Measurements from ENCODE around the gene OR8G1.
A peak's percentile ranks its signal among the peaks of the same experiment; 100 is the strongest.

The OR8G1 gene, protein sequence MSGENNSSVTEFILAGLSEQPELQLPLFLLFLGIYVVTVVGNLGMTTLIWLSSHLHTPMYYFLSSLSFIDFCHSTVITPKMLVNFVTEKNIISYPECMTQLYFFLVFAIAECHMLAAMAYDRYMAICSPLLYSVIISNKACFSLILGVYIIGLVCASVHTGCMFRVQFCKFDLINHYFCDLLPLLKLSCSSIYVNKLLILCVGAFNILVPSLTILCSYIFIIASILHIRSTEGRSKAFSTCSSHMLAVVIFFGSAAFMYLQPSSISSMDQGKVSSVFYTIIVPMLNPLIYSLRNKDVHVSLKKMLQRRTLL

DNA sequence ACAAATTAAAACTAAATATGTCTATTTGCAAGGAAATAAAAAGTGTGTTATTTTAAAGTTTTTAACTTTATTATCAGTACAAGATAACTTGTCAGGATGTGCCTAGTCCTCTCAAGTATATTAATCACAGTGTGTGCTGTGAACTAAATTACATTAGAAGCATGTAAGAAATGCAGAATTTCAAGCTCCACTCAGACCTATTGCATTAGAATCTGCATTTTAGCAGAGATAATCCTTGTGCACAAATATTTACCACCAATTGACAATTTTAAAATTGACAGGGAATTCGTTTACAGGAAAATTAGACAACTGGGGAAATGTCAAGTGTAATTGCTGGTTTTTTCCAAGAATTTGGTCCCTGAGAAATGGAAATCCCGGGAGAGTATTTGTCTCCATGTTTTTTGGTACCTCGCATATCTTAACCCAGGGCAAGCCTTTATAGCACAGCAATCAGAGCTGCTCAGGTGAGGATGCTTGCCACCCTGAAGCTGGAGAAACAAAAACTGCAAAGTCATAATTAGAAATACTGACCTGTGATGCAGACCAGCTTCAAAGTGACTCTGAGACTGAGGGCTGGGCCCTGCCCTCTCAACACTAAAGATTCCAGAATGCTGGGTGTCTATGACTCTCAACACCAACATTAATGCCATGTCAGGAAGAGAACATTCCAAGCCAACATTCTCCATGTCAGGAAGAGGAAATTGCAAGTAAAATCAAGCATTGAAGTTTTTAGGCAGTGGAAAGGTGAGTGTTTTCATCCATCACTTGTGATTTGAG is at the start of gene OR8G1:
Gene OR8G1, plus strand, starts transcription at position 475 of the 777 bp plus-strand sequence. CDS start 8,581 bp downstream, outside the sequence.
- DNase-seq (ENCODE audit: low spot score) = no peak

DNA sequence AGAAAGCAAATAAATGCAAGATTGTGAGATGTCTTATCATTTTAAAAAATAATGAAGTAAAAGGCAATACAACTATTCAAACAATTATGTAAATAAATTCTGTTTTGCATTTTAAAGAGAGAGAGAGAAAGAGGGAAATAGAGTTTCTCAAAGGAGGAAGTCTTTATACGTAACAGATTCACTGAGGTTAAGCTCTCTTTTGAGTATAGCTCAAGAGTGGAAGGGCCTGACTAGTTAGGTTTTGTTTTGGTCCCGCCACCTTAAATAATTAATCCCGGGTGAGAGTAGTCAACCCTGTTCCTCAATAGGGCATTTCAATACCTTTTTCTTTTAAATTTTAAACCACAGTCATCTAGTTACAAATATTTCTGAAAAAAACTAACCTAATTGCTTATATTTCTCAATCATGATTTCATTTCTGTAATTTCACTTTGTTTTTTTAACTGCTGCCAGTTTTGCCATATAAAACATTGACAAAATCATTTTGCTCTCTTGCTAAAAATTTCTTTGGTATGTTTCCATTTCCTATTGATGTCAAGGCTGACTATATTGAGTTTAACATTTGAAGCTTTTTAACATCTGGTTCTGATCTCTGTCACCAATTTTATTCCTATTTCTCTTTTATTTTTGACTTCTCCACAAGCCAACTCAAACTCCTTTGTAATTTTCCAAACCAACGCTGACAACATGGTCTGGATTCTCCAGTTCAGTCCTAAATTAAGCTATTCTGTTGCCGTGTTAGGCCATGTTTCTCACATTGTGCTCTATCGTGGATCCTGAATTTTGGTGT is 47.5 kb upstream of the OR8G1 start:
- no peak for DNase-seq (ENCODE audit: low spot score)

DNA sequence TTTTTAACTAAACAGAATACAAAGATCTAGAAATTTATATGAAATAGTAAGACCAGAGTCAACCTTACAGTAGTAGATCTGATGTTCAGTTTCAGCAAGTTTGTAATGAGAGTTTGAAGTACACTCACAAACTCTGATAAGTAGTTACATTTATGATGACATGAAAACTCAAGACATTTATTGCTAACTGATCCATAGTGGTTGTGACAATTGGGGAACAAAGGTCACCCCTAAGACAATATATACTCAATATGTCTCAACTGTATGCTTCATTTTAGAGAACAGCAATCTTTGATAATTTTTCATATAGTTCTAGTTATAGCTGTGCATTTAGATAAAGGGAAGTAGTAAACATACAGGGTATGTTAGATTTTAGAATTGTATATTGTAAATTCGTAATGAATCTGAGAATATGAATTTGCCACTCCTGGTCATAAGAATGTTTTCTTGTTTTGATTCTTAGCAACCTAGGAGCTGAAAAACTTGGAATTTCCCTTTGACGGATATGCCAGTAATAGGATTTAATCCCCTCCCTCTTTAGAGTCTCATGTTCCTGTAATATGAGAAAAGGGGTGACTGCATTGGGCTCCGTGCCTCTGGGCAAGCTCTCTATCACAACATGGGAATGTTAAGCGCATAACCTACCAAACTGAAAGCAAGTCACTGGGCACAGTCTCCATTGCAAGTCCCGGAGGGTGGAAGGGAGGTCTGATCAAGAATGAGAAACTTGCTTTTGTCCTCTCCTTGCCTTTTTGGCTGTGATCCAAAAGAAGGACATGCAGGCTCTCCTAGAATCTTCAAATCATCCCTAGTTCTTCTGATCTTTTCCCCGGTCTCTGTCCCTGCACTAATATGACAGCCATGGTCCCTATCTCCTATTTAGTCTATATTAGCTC is 46.4 kb upstream of the OR8G1 start:
- no peak for DNase-seq (ENCODE audit: low spot score)

DNA sequence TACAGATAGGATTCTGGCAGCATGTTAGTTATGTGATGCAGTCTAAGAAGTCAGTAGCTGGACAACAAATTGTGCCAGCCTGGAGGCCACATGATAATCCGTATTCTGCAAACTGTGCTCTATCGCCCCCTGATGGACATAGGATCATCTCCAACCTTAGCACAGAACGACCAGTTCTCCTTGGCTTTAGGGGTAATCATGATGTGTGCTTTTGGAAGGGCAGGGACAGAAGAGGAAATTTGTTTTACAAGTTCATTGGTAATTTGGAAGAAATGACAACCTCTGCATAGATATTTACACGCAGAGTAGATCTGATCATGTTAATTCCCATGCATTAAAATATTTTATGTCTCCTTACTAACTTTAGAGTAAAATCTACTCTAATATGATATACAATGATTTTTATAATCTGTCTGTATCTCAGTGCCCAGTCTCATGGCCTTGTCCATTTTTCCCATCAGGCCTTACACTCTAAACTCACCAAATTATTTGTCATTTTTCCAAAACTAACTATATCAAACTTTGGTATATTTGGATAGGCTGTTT is 45.6 kb upstream of the OR8G1 start:
- no peak for DNase-seq (ENCODE audit: low spot score)

DNA sequence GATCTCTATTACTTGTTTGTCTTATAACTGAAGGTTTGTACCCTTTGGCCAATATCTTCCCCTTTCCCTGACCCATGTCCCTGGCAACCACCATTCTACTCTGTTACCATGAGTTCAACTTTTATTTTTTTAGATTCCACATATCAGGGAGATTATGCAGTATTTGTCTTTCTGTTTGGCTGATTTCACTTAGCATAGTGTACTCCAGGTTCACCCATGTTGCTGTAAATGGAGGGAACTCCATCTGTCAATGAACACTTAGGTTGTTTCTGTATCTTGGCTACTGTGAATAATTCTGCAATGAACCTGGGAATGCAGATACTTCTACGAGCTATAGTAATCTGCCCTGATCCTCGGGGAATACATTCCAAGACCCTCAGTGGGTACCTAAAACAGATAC is 42.9 kb upstream of the OR8G1 start:
- no peak for DNase-seq (ENCODE audit: low spot score)

DNA sequence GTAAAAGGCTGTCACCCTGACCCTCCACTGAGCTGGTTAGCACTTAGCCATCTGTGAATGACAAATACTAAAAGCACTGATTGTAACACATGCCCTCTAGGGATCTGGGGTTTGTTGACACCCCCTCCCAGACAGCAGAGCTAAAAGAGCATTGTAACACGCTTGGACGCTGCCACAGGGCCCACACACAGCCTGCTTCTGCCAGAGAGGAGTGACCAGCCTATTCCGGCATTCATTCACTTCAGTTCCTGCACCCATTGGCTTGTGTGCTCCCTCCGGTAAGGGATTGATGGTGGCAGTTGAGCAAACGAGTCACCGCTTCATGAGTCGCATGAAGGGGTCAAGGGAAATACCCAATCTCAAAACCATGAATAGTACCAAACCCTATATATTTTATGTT is 42.0 kb upstream of the OR8G1 start:
- DNase-seq (ENCODE audit: low spot score) = no peak

DNA sequence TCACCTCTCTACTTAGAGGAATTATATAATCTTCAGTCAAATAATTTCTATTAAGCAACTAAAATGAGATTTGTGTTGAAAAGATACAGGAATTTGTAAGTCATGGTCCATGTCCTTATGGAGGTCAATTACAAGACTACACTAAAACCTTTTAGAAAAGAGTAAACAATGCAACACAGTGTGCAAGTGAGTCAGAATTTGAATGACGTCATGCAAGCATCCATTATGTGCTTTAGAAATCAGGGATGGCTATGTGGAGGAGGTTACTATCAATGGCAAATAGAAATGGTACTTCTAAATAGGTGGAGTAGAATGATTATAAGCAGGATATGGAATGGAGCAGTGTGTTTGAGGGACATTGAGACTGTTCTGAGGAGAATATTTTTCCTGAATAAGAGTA is 41.2 kb upstream of the OR8G1 start:
- DNase-seq (ENCODE audit: low spot score) = no peak

DNA sequence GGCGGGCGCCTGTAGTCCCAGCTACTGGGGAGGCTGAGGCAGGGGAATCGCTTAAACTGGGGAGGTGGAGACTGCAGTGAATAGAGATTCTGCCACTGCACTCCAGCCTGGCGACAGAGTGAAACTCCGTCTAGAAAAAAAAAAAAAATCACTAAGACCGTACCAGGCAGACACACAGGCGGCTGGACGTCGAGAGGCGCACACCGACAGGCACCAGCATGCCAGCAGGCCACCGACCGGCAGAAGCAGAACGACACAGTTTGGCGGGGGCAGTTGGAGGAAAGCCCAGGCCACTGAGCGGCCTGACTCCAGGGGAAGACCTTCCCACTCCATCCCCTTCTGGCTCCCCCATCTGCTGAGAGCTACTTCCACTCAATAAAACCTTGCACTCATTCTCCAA is 40.2 kb upstream of the OR8G1 start:
- no peak for DNase-seq (ENCODE audit: low spot score)

DNA sequence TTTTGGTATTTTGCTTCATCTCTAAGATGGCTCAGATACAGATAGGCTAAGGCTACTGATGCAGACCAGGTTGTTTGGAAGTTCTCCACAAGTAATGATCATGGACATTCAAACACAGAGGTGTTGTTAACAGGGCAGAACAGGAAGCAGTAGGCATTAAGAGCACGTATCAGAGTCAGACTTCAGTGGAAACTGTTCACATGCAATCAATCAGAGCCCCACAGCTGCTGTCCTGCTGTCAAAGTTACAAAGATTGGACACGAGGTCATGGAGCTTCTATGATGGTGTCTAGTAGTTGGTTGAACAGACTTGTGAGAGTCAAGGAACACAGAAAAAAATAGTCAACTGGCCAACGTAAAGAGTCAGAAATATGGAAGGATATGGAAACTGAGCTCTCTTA is 37.9 kb upstream of the OR8G1 start:
- DNase-seq (ENCODE audit: low spot score) = no peak

DNA sequence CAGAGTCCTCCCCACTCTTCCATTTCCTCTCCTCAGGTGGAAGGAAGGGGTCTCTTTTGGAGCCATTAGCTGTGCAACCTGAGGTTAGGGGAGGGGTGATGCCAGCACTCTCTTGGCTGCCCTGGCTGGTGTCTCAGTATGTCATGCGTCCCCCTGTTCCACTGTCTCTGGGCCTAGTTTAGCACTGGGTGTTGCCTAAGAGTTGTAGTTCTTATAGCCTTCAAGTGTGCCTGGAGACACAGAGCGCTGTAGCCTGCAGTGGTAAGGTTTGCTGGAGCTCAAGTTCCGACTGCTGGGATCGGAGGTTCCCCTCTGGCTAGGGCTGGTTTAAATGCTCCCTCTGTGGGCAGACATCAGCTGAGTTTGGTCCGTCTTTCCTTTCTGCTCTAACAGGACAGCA is 36.9 kb upstream of the OR8G1 start:
- DNase-seq (ENCODE audit: low spot score) = no peak

DNA sequence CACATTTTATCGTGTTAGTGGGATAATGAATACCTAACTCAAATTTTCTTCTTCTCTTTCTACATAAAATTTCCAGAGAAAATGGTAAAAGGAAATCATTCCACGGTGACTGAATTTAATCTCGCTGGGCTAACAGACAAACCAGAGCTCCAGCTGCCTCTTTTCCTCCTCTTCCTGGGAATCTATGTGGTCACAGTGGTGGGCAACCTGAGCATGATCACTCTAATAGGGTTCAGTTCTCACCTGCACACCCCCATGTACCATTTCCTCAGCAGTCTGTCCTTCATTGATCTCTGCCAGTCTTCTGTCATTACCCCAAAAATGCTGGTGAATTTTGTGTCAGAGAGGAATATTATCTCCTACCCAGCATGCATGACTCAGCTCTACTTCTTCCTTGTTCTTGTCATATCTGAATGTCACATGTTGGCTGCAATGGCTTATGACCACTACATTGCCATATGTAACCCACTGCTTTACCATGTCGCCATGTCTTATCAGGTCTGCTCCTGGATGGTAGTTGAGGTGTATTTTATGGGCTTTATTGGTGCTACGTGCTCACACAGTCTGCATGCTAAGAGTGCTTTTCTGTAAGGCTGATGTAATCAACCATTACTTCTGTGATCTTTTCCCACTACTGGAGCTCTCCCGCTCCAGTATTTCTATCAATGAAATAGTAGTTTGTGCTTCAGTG is 33.6 kb upstream of the OR8G1 start:
- DNase-seq (ENCODE audit: low spot score) = no peak

DNA sequence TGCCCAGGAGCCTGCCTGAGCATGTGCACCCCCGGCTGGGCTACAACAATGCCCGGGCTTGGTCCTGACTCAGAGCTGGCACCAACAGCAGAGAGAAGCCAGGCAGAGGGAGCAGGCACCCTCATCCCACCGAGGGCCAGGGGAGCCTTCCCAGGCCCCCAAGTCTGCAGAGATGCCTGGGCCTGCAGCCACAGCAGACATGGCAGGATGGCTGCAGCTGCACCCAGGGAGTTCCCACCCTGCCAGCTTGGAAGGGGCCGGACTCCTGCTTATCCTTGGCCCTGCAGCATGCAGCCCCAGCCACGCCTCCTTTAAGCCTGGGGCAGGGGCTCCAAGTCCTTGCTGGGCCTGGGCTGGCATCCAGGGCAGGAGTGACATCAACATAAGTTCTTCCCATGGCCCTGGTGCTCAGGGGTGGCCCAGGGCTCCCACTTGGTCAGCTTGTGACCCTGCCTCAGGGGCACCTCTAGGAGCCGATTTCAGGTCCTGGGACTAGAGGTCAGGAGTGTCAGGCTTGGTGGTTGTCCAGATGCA is 31.0 kb upstream of the OR8G1 start:
- DNase-seq (ENCODE audit: low spot score) = no peak

DNA sequence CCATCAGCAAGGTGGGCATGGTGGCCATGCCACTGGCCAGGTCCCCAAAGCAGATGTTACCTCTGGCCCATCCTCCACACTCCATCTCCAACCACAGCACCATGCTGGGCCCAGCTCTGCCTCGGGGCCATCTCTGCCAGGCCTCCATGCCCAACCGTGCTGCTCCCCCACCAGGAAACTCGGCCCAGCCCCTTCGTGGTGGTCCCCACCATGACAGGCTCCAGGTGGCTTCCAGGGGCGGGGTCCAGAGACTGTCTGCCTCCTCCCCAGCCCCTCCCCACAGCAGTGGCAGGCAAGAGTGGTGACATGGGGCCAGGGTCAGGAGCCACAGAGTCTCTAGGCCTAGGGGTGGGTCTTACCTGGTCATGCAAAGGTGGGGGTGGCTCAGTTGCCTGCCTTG is 30.5 kb upstream of the OR8G1 start:
- DNase-seq (ENCODE audit: low spot score) = no peak

DNA sequence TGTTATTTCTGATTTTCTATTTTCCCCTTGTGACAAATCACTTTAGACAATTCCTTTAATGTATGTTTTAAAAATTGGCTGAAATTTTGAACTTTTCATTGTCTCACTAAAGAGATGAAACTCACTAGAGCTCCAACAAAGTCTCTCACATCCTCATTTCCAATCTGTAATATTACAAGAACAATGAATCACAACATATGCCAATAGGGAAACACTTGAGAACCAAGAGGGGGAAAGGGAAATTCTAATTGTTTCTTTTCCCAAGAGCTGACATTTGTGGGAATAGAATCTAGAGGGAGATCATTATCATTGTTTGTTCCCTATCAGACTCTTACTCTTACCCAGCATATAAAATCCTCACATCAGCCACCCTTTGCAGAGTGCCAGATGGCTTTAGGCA is 29.6 kb upstream of the OR8G1 start:
- no peak for DNase-seq (ENCODE audit: low spot score)

DNA sequence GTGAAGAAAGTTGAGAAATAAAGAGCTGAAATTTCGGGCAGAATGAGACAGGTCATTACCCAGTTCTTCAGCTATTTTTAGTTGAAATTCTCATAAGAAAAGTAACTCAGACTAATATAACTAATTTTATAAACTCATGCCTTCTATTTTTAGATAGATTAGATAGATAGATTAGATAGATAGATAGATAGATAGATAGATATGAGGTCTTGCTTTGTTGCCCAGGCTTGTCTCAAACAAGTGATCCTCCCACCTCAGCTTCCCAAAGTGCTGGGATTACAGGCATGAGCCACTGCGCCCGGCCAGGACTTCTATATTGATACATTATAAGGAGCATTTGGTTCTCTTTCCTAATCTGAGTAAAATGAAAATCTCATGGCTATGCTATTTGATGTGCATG is 26.9 kb upstream of the OR8G1 start:
- DNase-seq (ENCODE audit: low spot score) = no peak

DNA sequence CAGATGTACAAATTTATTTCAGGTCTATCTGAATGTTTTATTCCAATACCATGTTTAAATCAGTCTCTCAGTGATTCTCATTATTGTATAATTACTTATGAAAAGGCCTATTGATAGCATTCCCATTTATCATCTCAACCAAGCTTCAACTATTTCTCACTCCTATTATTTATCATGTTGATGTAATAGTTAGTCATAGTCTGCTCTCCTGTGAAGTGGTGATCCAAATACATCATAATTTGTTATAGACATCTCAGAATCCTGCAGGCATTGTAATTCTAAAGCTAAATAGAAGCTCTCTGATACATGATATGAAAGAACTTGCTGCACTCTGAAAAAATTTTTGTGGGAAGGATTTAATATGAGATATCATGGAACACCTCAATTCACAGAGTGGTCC is 21.8 kb upstream of the OR8G1 start:
- no peak for DNase-seq (ENCODE audit: low spot score)

DNA sequence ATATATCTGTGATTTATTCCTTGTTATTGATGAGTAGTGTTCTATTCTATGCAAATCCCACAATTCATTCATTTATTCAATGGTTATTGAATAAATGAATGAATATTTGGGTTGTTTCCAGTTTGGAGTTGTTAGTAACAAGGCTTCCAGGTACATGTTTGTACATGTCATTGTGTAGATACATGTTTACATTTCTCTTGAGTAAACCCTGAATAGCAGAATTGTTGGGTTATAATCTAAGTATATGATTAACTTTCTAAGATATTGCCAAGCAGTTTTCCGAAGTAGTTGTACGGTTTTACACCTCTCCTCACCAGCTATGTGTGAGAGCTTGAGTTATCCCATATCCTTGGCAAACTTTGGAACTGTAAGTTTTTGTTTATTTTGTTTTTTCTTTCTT is 18.5 kb upstream of the OR8G1 start:
- no peak for DNase-seq (ENCODE audit: low spot score)

DNA sequence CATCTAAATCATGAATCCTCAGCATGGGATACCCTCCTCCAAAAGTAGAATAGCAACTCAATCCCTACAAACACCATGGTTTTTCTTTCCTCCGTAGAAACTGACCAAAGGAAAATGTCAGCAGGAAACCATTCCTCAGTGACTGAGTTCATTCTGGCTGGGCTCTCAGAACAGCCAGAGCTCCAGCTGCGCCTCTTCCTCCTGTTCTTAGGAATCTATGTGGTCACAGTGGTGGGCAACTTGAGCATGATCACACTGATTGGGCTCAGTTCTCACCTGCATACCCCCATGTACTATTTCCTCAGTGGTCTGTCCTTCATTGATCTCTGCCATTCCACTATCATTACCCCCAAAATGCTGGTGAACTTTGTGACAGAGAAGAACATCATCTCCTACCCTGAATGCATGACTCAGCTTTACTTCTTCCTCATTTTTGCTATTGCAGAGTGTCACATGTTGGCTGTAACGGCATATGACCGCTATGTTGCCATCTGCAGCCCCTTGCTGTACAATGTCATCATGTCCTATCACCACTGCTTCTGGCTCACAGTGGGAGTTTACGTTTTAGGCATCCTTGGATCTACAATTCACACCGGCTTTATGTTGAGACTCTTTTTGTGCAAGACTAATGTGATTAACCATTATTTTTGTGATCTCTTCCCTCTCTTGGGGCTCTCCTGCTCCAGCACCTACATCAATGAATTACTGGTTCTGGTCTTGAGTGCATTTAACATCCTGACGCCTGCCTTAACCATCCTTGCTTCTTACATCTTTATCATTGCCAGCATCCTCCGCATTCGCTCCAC is 16.1 kb upstream of the OR8G1 start:
- peak; percentile 23 for DNase-seq (ENCODE audit: low spot score)

DNA sequence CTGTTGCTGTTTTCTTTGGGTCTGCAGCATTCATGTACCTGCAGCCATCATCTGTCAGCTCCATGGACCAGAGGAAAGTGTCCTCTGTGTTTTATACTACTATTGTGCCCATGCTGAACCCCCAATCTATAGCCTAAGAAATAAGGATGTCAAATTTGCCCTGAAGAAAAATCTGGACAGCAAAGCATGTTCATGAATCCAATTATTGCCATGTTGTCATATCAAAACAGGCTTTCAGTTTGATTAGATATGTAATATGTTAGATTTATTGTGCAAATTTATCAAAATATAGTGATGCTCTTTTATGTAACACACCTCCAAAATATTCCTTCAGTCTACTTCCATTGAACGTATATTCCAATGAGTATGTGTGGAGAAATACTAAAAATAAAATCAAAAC is 15.4 kb upstream of the OR8G1 start:
- no peak for DNase-seq (ENCODE audit: low spot score)

DNA sequence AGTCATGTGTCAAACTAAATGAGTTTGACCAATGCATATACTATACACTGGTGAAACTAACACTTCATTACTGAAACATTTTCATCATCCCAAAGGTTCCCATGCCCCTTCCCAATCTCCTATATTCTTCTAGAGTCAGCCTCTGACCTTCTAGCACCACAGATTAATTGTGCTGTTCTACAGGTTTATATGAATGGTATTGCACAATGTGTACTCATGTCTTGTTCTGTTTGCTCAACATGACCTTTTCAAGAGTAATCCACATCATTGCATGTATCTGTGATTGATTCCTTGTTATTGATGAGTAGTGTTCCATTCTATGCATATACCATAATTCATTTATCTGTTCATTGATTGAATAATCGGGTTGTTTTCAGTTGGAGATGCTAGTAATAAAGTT is 7.5 kb upstream of the OR8G1 start:
- no peak for DNase-seq (ENCODE audit: low spot score)

All from pons (tissue), 1 donor.